ENCODE results near the gene ABCA2. TPM values are rescaled to one million over a fixed set of nuclear protein-coding genes. Genes with fewer than 3 reads are reported as not detected.

Gene ABCA2
- total and polyA plus RNA-seq, 9 of the 15 experiments (the other 6 are each of a cell fraction or from before 2014, with no cell fraction given): 0.69 to 16.3 (median 6.1) TPM; not detected in 2

DNA sequence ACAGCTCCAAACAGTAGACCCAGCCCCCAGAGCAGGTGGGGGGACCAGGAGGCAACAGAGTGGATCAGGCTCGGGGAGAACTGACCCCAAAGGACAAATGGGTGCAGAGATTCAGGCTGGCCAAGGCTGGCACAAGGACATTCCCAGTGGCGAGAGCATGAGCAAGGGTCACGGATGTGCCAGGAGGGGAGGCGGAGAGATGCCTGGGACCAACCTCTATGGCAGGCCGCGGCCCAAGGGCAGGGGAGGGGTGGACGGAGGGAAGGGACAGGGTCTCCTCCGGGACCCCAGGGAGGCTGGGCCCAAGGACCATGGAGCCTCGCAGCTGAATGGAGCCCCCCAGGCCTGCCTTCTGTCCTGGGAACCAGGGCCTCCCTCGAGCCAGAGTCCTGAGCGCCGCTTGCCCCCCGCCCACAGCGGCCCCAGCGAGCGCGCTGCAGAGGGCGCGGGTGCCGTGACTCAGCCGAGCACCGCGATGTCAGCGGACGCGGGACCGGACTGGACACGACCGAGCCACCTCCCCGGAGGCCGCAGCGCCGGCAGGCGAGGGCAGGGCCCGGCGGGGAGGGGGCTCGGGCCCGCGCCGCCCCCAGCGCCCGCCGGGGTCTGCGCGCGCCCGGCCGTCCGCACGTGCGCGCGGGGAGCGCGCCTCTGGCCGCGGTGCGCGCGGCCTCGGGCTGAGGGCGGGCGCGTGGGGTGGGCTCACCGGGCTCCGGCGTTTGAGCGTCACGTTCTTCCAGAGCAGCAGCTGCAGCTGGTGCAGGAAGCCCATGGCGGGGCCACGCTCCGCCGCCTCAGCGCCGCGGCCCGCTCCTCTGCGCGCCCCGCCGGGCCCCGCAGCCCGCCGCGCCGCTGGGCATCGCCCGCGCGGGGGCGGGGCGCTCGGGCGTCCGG lies at the start of gene ABCA2 (continued):
- TF ChIP-seq TFAP4 (CRISPR knock-in tag; IDR thresholded peaks at IDR 0.05; ENCODE audit: borderline replicate concordance) (peak; percentile 37; the same call in 1 of the 2 replicates), MXD1 (CRISPR knock-in tag; IDR thresholded peaks at IDR 0.05; ENCODE audit: borderline replicate concordance, poor library complexity, severe bottlenecking) (no peak), SAP30 (IDR thresholded peaks at IDR 0.05; ENCODE audit: borderline replicate concordance, insufficient read depth, low read depth, low read length, poor library complexity, severe bottlenecking) (peak; percentile 45), ZZZ3 (IDR thresholded peaks at IDR 0.05) (no peak), MEF2D (tag; conservative IDR thresholded peaks at IDR 0.05; ENCODE audit: low read depth) (no peak), NFIC (IDR thresholded peaks at IDR 0.05) (no peak), CHD7 (IDR thresholded peaks at IDR 0.05; ENCODE audit: low read depth, low read length) (no peak), CBFA2T3 (IDR thresholded peaks at IDR 0.05) (no peak), ZNF263 (CRISPR knock-in tag; IDR thresholded peaks at IDR 0.05; ENCODE audit: borderline replicate concordance) (no peak), TRIM25 (IDR thresholded peaks at IDR 0.05; ENCODE audit: borderline replicate concordance) (no peak)
